VCaP (cell line): ENCODE measurements around the gene NPFF.

ENCODE experiments used
- H3K27ac ChIP-seq: fragments of 450-650 bp; 2 replicates; pipeline ENCODE4 v1.5.1; 2017
- CTCF ChIP-seq: fragments of 450-650 bp; conservative IDR thresholded peaks from 2 replicates; pipeline ENCODE4 v1.5.1; 2017; ENCODE audit warnings: mild to moderate bottlenecking, moderate library complexity

The NPFF gene

DNA sequence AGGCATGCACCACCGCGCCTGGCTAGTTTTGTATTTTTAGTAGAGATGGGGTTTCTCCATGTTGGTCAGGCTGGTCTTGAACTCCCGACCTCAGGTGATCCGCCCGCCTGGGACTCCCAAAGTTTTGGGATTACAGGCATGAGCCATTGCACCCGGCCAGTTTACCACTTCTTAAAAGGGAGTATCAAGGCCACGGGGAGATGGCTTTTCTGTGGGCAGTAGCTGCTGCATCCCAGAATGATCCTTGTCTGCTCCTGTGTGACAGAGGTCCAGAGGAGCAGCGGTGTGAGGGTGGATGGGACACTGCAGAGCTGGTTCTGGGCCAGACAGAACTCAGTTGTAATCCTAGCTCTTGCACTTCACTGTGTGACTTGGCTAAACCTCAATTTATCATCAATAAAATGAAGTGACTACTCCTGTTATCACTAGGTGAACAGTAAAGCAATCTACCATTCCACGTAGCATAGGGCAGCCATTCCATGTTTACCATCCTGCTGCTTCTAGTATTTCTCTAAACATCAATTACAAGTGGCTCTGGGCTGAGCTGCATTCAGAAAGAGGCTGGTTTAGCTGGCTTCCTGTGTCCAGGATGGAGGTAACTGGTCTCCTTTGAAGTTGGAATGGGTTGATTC lies 3.0 kb upstream of the NPFF start:
- no peak for TF ChIP-seq CTCF
- peak overlapping the region; percentile 67 for H3K27ac ChIP-seq

- peak; percentile 98 for TF ChIP-seq CTCF
Observed at GRCh38 chr12:53508534-53509170, 1.4 kb upstream of the NPFF start.

DNA sequence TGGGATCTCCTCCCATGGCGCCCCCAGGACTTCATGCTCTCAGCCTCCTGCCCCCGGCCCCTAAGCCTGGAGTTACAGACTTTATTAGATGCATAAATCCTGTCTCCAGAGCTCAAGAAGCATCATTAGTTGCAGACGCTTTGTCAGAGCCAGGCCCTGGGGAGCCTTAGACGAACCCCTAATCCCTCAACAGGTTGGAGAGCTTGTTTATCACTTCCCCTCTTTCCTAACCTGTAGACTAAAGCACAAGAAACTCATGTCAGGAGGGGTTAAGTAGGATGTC lies 260 bp upstream of the NPFF start:
- H3K27ac ChIP-seq = no peak overlapping the region
- TF ChIP-seq CTCF = no peak

More at GRCh38 chr12:53508534-53509170, 1.4 kb upstream of the NPFF start:
- peak overlapping the region; percentile 67 for H3K27ac ChIP-seq

DNA sequence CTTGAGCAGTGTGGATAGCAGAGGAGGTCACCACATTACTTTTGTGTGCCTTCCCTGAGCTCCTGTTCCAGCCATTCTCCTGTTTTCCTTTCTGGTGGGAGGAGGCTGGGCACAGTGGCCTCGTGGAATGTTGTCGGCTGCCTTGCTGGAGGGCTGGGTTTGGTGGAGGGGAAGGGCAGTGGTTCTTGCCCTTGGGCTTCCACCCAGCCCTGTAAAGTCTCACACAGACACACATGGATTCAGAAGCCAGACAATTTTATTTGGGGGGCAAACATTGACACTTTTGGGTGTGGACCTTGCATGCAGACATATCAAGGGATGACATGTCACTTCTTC lies 866 bp downstream of the NPFF start:
- H3K27ac ChIP-seq = no peak overlapping the region
- TF ChIP-seq CTCF = no peak

DNA sequence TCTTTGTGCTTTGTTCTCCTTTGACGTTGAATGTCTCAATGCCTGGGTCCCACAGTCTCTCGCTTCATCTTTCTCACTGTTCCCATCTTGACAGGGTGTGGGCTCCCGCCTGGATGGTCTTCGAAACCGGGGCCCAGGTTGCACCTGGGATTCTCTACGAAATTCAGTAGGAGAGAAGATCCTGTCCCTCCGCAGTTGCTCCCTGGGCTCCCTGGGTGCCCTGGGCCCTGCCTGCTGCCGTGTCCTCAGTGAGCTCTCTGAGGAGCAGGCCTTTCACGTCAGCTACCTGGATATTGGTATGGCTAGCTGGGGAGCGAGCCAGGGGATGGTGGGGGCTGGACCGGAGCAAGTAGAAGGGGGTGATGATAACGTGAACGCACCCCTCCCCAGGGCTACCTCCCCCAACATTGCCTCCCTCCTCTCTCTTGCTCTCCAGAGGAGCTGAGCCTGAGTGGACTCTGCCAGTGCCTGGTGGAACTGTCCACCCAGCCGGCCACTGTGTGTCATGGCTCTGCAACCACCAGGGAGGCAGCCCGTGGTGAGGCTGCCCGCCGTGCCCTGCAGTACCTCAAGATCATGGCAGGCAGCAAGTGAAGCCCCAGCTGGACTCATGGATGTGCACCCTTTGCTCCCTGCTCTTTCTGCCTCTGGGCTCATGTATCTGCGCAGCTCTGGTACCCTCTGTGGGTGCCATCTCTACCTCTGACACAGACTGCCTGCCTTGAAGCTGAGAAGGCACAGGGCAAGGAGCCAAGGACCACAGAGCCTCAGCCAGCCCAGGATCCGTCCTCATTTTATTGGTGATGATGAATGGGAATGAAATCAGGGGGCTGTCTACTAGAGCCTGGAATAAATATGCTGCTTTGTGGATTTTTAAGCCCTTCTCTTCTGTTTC lies 1.5 kb downstream of the NPFF start:
- no peak for TF ChIP-seq CTCF
- no peak overlapping the region for H3K27ac ChIP-seq

- no peak for TF ChIP-seq CTCF
- H3K27ac ChIP-seq = no peak overlapping the region
Observed at GRCh38 chr12:53505086-53505485, 2.2 kb downstream of the NPFF start.
